ENCODE measurements around the gene C2CD4C.
"Not testable (repeated sequence)": the region's sequence is repeated elsewhere in the genome, so short reads cannot be mapped to it uniquely, and the experiment has no call there.

- not testable (repeated sequence) for TF ChIP-seq POLR2AphosphoS5 (IDR thresholded peaks at IDR 0.05); CTCF (IDR thresholded peaks at IDR 0.05; ENCODE audit: poor library complexity, severe bottlenecking); REST (IDR thresholded peaks at IDR 0.05; ENCODE audit: borderline replicate concordance); EZH2 (IDR thresholded peaks at IDR 0.05; ENCODE audit: borderline replicate concordance, insufficient read depth, low read length, poor library complexity, severe bottlenecking); MXI1 (conservative IDR thresholded peaks at IDR 0.05; ENCODE audit: poor library complexity, severe bottlenecking); EP300 (conservative IDR thresholded peaks at IDR 0.05; ENCODE audit: poor library complexity, severe bottlenecking); RAD21 (conservative IDR thresholded peaks at IDR 0.05)
These were observed 53.4 kb downstream of the C2CD4C start for GRCh38 chr19:355536-355935.

Measured in neural cell (in vitro differentiated cells).